Measurements from ENCODE around the gene NR1D2.
"Not testable (repeated sequence)": the region's sequence is repeated elsewhere in the genome, so short reads cannot be mapped to it uniquely, and the experiment has no call there.

NR1D2 gene

DNA sequence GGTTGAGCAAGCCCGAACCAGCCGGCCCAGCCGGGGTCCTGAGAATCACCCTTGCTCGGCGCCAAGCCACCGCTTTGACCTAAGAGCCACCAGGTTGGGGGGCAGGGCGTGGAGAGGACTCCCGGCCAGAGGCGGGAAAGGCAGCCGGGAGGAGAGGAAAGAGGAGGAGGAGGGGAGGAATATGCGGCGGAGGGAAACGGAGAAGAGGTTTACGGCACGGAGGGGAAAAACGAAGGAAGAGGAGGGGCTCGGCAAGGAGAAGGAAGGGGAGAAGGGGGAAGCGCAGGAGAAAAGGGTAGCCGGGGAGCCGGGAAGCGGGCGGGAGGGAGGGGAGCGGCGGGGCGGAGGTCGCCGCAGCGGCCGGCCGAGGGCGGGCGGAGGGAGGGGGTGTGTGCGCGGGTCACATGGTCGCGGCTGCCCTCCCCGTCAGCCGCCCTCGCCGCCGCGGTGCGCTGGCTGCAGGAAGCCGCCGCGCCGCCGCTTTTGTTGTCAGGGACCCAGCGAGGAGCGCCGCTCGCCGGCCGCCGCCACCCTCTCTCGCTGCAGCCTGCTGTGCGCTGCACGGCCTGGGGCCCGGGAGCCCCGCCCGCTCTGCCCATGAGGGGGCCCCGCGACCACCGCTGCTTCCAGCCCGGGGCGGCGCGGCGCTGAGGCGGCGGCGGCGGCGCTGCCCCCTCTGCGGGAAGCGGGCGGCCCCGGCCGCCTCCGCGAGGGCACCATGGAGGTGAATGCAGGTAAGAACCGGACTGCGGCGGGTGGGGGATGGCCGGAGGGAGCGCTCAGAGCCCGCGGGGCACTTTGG lies at the start of gene NR1D2:
NR1D2 (plus strand) TSS at position 426 of the 802 bp plus-strand sequence; CDS start at position 719, 293 bp downstream.
- ATAC-seq: peak; percentile 55 to 56

DNA sequence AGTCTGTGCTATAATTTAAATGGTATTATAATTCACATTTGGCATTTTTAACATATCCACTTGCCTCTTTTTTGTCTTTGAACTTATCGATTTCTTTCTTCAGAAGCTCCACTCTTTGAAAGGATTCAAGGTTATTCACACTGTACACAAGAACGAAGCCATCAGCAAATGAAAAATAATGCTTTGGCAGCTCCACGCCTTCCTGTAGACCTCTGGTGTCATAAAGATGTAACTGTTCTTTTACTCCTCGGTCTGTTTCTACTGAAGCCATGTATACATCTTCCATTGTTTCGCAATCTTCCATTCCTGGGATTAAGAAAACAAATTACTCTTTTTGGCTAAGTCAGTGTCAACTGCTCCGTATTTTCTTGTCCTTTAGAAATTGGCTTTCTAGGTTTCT lies 44.3 kb upstream of the NR1D2 start:
- ATAC-seq: no peak

DNA sequence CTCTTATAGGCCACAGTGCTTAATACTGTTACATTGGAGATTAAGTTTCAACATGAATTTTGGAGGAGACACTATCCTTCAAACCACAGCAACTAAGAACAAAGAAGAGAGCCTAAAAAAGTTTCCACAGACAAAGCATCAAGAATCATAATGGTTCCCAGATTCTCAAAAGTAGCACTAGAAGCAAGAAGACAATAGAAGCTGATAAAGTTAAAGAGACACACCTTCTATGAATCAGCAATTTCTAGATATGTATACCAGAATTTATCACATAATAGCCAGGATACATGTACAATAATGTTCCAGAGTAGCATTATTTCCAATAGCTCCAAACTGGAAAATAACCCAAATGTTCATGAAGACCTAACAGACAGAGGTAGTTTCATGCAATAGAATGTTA lies 40.5 kb upstream of the NR1D2 start:
- ATAC-seq: no peak

DNA sequence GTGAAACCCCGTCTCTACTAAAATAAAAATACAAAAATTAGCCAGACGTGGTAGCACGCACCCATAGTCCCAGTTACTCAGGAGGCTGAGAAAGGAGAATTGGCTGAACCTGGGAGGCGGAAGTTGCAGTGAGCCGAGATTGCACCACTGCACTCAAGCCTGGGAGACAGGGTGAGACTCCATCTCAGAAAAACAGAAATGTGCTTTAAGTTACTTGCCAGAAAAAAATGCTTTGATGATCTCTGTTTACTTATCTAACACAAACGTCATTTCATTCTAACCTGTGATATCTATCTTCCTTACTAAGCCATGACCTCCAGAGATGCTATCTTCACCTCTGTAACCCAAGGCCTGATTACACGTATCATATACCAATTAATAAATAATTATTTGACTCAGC lies 35.7 kb upstream of the NR1D2 start:
- no peak for ATAC-seq

DNA sequence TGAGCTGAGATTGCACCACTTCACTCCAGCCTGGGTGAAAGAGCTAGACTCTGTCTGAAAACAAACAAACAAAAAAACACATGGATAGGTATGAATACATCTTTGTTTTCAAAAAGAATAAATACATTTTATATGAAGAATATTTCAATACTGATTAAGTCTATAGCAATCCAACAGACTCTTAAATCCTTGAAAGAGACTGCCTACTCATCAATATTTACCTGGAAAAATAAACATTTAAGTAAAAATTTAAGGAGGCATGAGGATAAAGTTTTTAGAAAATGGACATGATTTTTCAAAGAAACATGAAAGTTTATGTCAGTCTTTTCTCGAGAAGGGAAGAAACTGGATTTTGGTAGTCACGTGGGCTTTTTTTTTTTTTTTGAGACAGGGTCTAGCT lies 33.7 kb upstream of the NR1D2 start:
- ATAC-seq: no peak

DNA sequence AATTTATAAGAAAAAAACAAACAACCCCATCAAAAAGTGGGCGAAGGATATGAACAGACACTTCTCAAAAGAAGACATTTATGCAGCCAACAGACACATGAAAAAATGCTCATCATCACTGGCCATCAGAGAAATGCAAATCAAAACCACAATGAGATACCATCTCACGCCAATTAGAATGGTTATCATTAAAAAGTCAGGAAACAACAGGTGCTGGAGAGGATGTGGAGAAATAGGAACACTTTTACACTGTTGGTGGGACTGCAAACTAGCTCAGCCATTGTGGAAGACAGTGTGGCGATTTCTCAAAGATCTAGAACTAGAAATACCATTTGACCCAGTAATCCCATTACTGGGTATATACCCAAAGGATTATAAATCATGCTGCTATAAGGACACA lies 32.8 kb upstream of the NR1D2 start:
- not testable (repeated sequence) for ATAC-seq

DNA sequence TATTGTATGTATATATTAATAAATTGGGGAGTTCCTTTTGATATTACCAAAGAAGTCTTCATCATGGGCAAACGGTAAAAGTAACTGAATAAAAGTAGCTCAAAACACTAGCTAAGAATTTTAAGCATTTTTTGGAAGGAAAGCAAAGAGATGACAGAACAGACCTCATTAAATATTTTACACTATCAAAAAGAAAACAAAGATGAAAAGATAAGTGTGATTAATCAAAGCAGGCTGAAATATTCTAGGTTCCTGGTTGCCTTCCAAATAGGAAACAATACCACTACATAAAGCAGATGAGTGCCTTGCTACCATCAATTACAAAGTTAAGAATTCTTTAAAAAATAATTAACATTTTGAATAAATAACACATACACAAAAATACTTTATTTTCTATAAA lies 31.9 kb upstream of the NR1D2 start:
- no peak for ATAC-seq

DNA sequence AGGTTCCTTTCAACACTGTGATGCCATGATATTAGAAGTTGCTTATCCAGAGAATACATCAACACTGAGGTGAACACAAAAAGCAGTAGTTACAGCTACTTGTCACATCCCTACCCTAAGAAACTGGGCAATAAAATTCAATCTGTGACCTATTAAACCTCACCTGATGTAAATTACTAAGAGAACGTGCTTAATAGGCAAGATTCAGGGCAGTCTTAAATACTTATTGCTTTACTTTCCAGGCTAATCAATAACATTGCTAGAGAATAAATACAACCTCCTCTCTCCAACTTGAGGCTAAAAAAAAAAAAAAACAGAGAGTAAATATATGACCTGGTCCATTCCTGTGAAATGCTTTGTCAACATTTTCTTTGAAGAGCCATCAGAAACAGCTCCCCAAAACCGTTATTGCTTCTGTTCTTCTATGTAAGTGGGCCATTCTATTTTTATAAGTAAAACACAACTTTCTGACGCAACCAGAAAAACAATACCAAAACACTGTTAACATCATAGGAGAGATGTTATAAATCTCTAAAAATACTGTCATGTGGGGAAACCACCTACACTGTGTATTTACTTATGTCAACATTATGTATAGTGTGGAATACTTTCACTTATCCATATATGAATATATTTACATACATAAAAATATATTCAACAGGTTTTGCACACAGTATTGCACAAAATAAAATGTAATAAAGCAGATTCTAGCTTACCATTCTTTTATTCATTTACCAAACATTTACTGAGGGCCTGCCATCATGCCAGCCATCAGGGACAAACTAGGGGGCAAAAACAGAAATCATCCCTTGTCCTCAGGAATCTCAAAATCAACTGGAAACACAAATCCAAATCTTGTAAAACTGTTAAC lies 31.0 kb upstream of the NR1D2 start:
- ATAC-seq: no peak

DNA sequence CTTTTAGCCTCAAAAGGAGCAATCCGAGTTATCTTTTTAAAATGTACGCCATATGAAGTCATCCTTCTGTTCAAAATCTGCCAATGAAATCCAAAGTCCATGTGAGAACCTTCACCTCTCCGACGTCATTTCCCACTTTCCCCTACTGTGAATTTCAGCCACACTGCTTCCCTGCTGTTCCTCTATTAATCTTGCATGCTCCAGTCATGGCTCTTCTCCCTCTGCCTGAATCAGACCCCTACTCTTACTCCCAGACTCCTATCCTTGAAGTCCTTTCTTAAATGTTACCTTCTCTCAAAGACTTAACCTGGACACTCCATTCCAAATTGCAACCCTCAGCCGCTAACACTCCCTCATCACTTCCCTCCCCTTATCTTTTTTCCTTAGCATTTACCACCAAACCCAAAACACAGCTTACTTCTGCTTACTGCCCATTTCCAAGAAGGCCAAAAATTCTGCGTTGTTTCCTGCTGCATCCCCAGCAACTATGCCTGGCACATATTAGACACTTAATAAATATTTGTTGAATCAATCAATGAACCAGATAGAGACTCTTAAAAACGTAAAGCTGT lies 29.5 kb upstream of the NR1D2 start:
- no peak for ATAC-seq

DNA sequence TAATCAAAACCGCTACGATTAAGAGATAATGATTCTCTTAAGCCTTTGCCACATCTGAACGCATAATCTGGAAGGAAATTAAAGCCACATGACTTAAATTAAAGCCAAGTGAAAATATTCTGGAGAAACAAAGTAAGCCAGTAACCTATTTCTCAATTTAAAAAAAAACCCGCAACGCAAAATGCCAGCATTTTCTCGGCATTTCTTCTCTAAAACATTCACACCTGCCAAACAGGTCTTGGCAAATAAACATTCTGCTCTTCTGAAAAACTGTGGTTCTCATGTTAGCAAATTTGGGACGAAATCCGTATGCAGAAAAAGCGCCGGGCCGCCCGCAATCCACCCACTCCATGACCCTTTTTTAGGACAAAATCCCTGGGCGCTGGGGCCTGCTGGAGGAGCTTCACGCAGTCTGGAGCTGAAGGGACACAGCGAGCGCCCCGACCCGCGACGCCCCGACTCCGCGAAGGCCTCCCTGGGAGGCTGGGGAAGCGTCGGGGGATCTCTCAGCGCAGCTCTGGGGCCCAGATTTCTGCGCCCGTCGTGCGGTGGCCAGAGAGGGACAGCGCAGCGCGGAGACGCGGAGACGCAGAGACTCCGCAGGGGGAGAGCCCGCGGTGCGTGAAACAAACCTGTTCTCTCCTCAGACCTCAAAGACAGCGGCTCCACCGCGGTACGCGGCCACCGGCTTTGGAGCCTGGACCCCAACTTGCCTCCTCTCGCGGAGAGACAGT lies 28.8 kb upstream of the NR1D2 start:
- peak; percentile 32 to 39 for ATAC-seq

DNA sequence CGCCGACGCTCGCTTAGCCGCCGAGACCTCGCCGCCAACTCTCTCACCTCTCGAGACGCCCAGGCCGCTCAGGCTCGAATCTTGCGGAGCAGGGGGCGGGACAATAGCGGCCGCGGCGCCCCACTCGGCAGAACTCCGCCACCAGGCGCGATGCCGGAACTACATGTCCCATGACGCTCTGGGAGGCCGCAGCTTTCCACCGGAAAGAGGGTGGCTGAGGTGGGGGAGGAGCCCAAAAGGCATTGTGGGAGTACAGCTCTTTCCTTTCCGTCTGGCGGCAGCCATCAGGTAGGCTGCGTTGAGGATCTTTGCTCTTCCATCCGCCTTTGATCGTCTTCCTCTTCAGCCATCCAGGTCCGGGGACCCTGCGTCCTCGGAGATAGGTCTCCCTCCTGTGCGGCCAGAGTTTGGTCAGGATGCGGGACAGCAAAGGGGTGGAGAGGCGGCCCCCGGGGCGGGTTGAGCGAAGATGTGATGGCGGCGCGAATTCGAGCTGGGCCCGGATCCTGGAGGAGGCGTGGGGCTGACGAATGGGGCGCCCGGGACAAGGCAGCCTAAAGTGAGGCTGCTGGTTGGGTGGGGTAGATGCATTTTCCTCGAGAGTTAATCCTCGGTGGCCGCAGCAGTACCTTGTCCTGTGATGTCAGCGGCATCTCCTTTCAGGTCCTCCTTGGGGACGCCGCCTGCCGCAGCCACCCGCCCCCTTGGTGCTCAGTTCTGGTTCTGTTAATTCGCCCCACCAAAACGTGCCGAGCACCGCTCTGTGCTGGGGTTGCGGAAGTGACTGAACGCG lies 28.0 kb upstream of the NR1D2 start, which contains the start of the genes NKIRAS1 and RPL15:
NKIRAS1 (minus strand) TSS at position 105 of the 793 bp plus-strand sequence. CDS start 6,086 bp downstream, outside the sequence.
RPL15 (plus strand) TSS at position 247 of the 793 bp plus-strand sequence. CDS start 728 bp downstream, outside the sequence.
- peak; percentile 91 to 93 for ATAC-seq

DNA sequence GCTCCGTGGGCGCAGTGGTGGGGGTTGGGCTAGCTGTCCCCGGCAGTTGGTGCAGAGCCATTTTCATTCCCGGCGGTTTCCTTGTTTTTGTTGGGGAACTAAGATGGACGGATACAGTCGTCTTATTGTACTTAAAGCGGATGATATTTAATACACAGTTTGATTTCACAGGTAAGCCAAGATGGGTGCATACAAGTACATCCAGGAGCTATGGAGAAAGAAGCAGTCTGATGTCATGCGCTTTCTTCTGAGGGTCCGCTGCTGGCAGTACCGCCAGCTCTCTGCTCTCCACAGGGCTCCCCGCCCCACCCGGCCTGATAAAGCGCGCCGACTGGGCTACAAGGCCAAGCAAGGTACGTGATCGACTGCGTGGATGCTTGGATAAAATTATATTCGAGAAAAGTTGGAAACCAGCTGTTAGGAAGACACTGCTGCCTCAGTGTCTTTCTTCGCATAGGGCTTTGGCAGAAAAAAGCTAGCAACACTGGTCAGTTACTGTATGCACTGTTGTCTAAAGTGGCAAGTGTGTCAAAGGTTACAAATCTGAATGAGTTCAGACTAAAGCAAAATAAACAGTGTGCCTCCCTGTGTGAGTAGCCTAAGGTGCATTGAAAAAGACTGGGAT lies 27.3 kb upstream of the NR1D2 start:
- ATAC-seq: not testable (repeated sequence)

DNA sequence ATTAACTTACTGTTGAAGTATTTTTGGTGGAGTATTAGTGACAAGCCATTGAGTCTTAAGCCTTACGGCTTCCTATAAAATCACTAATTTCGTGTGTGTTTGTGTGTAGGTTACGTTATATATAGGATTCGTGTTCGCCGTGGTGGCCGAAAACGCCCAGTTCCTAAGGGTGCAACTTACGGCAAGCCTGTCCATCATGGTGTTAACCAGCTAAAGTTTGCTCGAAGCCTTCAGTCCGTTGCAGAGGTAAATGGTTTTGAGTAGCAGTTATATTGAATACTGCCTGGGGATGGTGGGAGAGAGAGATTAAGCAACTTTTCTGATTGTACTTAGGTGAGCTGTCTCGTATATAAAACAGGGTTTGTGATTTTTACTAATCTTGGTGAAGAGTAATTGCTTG lies 26.8 kb upstream of the NR1D2 start:
- not testable (repeated sequence) for ATAC-seq

DNA sequence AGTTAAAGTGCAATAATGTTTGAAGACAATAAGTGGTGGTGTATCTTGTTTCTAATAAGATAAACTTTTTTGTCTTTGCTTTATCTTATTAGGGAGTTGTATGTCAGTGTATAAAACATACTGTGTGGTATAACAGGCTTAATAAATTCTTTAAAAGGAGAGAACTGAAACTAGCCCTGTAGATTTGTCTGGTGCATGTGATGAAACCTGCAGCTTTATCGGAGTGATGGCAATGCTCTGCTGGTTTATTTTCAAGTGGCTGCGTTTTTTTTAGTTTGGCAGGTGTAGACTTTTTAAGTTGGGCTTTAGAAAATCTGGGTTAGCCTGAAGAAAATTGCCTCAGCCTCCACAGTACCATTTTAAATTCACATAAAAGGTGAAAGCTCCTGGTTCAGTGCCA lies 25.5 kb upstream of the NR1D2 start:
- no peak for ATAC-seq

DNA sequence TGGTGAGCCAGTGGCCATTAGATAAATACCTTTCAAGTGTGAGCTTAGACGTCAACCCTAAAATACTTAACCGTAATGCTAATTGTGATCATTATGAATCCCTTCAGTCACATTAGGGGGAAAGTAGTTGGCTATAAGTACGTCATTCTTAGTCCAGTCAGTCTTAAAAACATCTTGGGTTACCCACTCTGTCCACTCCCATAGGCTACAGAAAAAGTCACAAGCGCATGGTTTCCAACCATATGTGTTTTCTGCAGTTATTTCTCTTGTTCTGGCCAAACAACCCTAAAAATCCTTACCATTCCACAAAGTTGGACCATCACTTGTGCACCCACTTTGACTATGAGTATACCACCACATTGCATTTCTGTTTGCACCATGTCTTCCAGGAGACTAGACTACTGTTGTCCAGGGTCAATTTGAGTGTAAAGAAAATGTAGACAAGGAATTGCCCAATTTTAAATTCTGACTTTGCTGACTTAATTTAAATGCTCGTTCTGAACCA lies 24.9 kb upstream of the NR1D2 start:
- ATAC-seq: no peak

DNA sequence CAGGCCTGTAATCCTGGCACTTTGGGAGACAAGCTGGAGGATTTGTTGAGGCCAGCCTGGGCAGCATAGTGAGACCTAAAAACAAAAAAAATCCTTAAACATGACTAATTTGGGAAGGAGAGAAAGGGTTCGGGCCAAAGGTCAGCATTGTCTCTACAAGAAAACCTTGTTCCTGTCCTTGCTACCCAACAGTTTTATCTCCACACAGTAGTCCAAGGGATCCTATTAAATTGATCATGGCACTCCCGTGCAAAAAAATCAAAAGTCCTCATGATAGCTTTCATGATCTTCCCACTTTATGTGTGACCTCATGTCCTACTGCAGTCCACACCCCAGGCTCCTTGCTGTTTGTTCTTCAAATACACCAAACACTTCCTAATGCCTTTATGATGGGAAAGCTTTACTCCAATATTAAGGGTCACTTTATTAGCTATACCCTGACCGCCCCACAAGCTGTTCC lies 24.0 kb upstream of the NR1D2 start:
- ATAC-seq: no peak

DNA sequence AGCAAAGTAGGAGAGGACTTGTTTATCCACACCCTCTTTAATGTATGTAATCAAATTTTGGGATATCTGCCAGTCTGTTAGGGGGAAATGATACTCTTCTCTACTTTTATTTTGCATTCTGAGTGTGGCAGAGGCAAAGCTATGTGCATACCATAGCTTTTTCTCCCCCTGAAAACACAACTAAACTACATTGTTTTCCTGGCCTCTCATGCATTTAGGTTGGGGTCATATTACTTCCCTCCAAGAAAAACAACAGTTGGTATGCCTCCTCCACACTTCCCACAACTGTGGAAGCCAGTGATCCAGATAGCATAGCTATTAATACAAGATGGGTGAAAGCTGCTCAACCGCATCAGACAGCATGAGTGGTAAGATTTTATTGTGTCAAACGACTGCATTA lies 21.3 kb upstream of the NR1D2 start:
- ATAC-seq: no peak

DNA sequence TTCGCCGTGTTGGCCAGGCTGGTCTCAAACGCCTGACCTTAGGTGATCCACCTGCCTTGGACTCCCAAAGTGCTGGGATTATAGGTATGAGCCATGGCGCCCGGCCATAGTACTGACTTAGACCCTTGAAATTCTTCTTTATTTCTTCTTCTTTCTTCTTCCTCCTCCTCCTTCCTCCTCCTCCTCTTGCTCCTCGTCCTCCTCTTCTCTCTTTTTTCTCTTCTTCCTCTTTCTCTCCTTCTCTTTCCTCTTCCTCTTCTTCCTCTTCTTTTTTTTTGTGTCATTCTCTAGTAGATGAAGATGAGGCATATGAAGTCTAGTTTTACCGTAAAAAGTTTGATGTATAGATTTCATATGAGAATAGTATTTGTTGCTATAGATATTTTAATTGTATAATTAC lies 18.8 kb upstream of the NR1D2 start:
- ATAC-seq: no peak

DNA sequence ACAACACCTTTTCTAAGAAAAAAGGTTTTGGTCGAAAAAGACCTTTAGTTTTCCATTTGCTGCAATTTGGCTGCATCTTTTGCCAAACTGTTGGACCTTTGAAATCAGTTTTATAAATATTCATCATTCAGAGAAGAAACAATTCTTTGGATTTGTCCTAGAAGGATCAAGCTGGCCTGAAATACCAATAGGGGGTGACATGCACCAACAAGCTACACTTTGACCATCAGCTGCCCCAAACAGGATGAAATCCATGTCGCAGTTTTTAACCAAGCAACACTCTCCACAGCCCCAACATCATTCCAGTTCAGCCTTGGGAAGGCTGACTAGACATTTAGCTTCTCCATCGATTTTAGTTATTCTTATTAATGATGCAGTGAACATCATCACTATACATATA lies 18.4 kb upstream of the NR1D2 start:
- ATAC-seq: no peak

DNA sequence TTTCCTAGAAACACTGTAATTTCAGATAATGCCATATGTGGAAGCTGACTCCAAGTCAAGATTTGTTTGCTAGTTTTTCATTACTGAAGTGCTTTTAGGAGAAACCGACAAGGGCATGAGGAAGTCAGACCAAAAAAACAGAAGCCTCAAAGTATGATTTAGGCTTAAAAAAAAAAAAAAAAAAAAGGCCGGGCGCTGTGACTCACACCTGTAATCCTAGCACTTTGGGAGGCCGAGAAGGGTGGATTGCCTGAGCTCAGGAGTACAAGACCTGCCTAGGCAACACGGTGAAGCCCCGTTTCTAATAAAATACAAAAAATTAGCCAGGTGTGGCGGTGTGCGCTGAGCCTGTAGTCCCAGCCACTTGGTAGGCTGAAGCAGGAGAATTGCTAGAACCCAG lies 16.6 kb upstream of the NR1D2 start:
- no peak for ATAC-seq

DNA sequence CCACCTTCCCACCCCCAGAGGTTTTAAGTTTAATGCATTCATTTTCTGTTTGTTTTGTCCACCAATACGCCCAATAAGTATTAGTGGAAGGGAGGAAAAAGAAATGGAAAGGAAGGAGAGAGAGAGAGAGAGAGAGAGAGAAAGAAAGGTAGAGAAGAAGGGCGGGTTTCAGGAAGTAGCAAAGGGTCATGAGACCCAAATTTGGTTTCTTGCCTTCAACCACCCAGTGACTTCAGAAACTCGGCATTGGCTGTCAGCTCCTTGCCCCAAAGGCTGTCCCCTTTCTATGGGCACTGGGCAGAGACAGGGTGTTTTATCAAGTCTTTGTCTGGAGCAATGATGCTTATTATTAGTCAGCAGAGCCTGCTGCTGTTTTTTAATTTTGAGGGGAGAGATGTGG lies 13.5 kb upstream of the NR1D2 start:
- ATAC-seq: no peak
